ENCODE results near the gene CDH24. TPM values are rescaled to one million over a fixed set of nuclear protein-coding genes. Genes with fewer than 3 reads are reported as not detected.

The CDH24 gene
- total and polyA plus RNA-seq, 9 of the 15 experiments (the other 6 are each of a cell fraction or from before 2014, with no cell fraction given), result 0.04 to 16.2 (median 4.9) TPM

- TF ChIP-seq, protein P1, sequence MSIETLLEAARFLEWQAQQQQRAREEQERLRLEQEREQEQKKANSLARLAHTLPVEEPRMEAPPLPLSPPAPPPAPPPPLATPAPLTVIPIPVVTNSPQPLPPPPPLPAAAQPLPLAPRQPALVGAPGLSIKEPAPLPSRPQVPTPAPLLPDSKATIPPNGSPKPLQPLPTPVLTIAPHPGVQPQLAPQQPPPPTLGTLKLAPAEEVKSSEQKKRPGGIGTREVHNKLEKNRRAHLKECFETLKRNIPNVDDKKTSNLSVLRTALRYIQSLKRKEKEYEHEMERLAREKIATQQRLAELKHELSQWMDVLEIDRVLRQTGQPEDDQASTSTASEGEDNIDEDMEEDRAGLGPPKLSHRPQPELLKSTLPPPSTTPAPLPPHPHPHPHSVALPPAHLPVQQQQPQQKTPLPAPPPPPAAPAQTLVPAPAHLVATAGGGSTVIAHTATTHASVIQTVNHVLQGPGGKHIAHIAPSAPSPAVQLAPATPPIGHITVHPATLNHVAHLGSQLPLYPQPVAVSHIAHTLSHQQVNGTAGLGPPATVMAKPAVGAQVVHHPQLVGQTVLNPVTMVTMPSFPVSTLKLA (conservative IDR thresholded peaks at IDR 0.05), result peak; percentile 29 to 46; a peak in 1 of 4 replicates
- TF ChIP-seq E2F4 (CRISPR knock-in tag; IDR thresholded peaks at IDR 0.05; ENCODE audit: low read depth) (no peak), KDM4B (IDR thresholded peaks at IDR 0.05; ENCODE audit: borderline replicate concordance in 2 of 2, low read depth in 1 of 2) (no peak), ZNF778 (CRISPR knock-in tag; IDR thresholded peaks at IDR 0.05) (no peak), PREB (CRISPR knock-in tag; IDR thresholded peaks at IDR 0.05) (no peak), MTA3 (IDR thresholded peaks at IDR 0.05; ENCODE audit: borderline replicate concordance) (0 out of 2 replicates have a peak, but pooled peaks have one; percentile 57), ATF1 (CRISPR knock-in tag; IDR thresholded peaks at IDR 0.05) (no peak), ATF1 (tag; IDR thresholded peaks at IDR 0.05) (0 out of 2 replicates have a peak, but pooled peaks have one; percentile 12), BRF2 (IDR thresholded peaks at IDR 0.05; ENCODE audit: borderline replicate concordance, insufficient read depth, insufficient read length) (no peak), KLF16 (IDR thresholded peaks at IDR 0.05) (peak; percentile 65), EHMT2 (IDR thresholded peaks at IDR 0.05) (peak; percentile 19; the same call in 1 of the 2 replicates), XRCC5 (IDR thresholded peaks at IDR 0.05; ENCODE audit: low read depth, low read length) (peak; percentile 79; the same call in 1 of the 2 replicates), FUS (optimal IDR thresholded peaks at IDR 0.05; ENCODE audit: low read depth, low read length) (no peak), HDGF (IDR thresholded peaks at IDR 0.05) (no peak), ZNF274 (IDR thresholded peaks at IDR 0.05; ENCODE audit: borderline replicate concordance, low read depth, low read length) (no peak), TRIM24 (IDR thresholded peaks at IDR 0.05) (no peak), ZFP36 (IDR thresholded peaks at IDR 0.05; ENCODE audit: low read depth, low read length, partially characterized antibody) (no peak), VEZF1 (CRISPR knock-in tag; IDR thresholded peaks at IDR 0.05) (no peak), ZNF212 (CRISPR knock-in tag; IDR thresholded peaks at IDR 0.05) (no peak), NFXL1 (CRISPR knock-in tag; IDR thresholded peaks at IDR 0.05) (no peak)
- TF ChIP-seq, protein P2, sequence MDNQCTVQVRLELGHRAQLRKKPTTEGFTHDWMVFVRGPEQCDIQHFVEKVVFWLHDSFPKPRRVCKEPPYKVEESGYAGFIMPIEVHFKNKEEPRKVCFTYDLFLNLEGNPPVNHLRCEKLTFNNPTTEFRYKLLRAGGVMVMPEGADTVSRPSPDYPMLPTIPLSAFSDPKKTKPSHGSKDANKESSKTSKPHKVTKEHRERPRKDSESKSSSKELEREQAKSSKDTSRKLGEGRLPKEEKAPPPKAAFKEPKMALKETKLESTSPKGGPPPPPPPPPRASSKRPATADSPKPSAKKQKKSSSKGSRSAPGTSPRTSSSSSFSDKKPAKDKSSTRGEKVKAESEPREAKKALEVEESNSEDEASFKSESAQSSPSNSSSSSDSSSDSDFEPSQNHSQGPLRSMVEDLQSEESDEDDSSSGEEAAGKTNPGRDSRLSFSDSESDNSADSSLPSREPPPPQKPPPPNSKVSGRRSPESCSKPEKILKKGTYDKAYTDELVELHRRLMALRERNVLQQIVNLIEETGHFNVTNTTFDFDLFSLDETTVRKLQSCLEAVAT (IDR thresholded peaks at IDR 0.05), result peak in 1 of 2 experiments; percentile 88; a peak in 2 of 4 replicates
Observed at GRCh38 chr14:23068789-23069412, 11.6 kb upstream of the CDH24 start (continued).
